ENCODE data around the gene LTA.
"Not testable (repeated sequence)": the region's sequence is repeated elsewhere in the genome, so short reads cannot be mapped to it uniquely, and the experiment has no call there.

LTA gene

GRCh38 chr6:31590691-31591090, 18.6 kb downstream of the LTA start:
- DNase-seq: not testable (repeated sequence)

- DNase-seq: no peak
Measured at GRCh38 chr6:31592396-31592771, 20.3 kb downstream of the LTA start.

GRCh38 chr6:31597006-31597405, 24.9 kb downstream of the LTA start:
- no peak for DNase-seq

- no peak for DNase-seq
Measured at GRCh38 chr6:31607317-31607716, 35.2 kb downstream of the LTA start.

- no peak for DNase-seq
Measured at GRCh38 chr6:31609519-31610406, 37.7 kb downstream of the LTA start.

- no peak for DNase-seq
Measured at GRCh38 chr6:31610968-31611367, 38.9 kb downstream of the LTA start.

- no peak for DNase-seq
Measured at GRCh38 chr6:31614075-31614619, 42.1 kb downstream of the LTA start.

GRCh38 chr6:31614684-31615578, 42.8 kb downstream of the LTA start, which contains the start of gene AIF1:
Gene AIF1 (plus strand): TSS chr6:31615234. CDS start chr6:31615330, 96 bp downstream.
- no peak for DNase-seq

GRCh38 chr6:31615748-31616147, 43.7 kb downstream of the LTA start:
- no peak for DNase-seq

- no peak for DNase-seq
Measured at GRCh38 chr6:31617010-31617409, 44.9 kb downstream of the LTA start.

- DNase-seq: peak; percentile 98 to 99
Measured at GRCh38 chr6:31619805-31620585, 47.9 kb downstream of the LTA start.

GRCh38 chr6:31620586-31621319, 48.7 kb downstream of the LTA start, which contains the start of gene PRRC2A:
Gene PRRC2A (plus strand): TSS chr6:31620715. CDS start chr6:31622790, 2,075 bp downstream.
- peak; percentile 98 to 99 for DNase-seq

- no peak for DNase-seq
Measured at GRCh38 chr6:31621320-31621939, 49.3 kb downstream of the LTA start.

- no peak for DNase-seq
Measured at GRCh38 chr6:31621991-31622390, 49.9 kb downstream of the LTA start.

- no peak for DNase-seq
Measured at GRCh38 chr6:31622684-31623091, 50.6 kb downstream of the LTA start.
